WI38 (cell line): ENCODE data around the gene PPM1F.

ENCODE experiments used
- H3K4me3 ChIP-seq: 2 replicates; pipeline ENCODE4 v1.5.1; 2011; ENCODE audit warnings: low read depth, mild to moderate bottlenecking, control low read depth, low read length
- CTCF ChIP-seq: IDR thresholded peaks from 2 replicates; pipeline ENCODE4 v1.5.1; 2012; ENCODE audit warnings: low read depth, mild to moderate bottlenecking, control low read depth, low read length

Gene PPM1F

GRCh38 chr22:21931056-21931455, 21.6 kb downstream of the PPM1F start:
- H3K4me3 ChIP-seq = no peak overlapping the region
- TF ChIP-seq CTCF = no peak

DNA sequence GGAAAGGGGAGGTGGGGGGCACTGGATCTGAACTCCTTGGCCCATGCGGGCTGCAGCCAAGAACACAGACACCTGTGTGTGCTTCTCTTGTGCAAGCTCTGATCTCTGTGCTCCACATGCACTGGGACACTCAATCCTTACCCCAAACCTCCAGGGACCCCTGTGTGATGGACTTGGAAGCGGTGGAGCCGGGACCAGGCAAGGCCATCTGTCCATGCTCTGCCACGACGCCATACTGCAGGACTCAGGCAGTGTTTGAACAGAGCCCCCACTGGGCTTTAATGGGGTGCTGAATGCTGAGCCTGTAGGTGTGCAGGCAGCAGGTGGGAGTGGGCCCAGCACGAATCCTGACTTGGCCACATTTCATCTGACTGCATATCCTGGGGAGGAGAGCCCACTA, 23.4 kb downstream of the PPM1F start:
- no peak for TF ChIP-seq CTCF
- no peak overlapping the region for H3K4me3 ChIP-seq

DNA sequence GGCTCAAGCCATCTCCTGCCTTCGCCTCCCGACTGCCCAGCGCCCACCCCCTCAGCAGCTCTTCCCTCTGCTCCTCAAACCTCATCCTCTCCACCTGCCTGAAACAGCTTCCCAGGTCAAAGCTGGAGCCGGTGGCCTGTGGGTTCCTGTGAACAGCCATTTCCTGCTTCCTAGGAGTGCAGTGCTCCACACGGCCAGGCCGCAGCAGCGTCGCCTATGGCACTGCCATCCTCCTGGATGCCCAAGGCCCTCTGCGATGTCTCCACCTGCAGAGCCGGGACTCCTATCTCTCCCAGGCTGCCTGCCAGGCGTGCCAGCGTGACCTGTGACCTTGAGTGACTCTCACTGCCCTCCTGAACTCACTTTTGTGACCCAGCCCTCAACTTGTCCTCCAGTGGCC, 24.6 kb downstream of the PPM1F start:
- no peak overlapping the region for H3K4me3 ChIP-seq
- TF ChIP-seq CTCF = no peak

DNA sequence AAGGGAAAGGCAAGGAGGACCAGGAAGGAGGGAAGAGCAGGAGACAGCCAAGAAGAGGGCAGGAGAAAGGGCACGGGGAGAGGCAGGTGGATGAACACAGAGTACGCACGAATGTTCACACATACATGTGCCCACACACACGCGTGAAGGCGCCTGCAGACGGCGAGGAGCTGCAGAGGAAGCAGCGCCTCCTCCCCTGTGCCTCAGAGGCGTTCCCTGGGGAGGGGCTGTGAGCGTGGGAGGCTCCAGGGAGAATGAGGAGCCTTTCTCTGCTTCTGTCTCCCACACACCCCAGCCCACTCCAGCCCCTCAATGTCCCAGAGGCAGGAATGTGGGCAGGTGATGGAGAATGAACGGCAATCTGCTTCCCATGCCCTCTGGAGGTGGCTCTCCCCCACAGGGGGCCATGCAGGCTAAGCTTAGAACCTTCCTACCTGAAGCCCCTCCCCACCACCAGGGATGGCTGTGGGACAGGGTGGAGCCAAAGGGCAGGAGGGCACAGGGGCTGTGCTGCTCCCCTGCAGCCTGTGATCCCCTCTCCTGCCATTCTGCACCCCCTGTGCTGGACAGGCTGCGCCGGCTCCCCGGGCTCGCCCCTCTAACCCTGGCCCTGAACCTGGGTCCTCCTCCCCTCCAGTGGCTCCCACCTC, 25.3 kb downstream of the PPM1F start:
- H3K4me3 ChIP-seq = no peak overlapping the region
- no peak for TF ChIP-seq CTCF

GRCh38 chr22:21926728-21927127, 25.9 kb downstream of the PPM1F start:
- no peak overlapping the region for H3K4me3 ChIP-seq
- no peak for TF ChIP-seq CTCF

DNA sequence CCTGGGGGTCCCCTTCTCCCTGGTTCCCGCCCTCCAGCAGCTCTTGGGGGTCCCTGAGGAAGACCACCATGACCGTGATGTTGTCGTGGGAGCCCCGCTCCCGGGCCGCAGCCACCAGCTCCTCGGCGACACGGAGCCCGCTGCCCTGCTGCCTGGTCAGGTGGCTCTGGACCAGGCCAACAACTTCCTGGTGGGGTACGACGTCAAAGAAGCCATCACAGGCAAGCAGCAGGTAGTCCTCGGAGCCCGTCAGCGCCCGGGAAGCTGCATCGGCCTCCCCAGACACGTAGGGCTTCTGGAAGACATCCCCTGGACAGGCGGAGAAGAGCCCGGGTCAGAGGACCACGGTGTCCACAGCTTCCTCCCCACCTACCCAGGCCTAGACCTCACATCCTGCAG, 29.5 kb downstream of the PPM1F start:
- TF ChIP-seq CTCF = no peak
- H3K4me3 ChIP-seq = no peak overlapping the region

GRCh38 chr22:21922370-21923162, 30.1 kb downstream of the PPM1F start:
- no peak overlapping the region for H3K4me3 ChIP-seq
- TF ChIP-seq CTCF = no peak
